HG03108 (cell line): Measurements from ENCODE around the gene RAD54L.
"Not testable (repeated sequence)": the region's sequence is repeated elsewhere in the genome, so short reads cannot be mapped to it uniquely, and the experiment has no call there.

Source experiments
- ATAC-seq: cut with Tn5 transposase; IDR thresholded peaks from one replicate; pipeline ENCODE4 v1.9.1; 2021; ENCODE audit warnings: moderate library complexity; ENCODE audit not compliant: unreplicated experiment

Gene RAD54L

GRCh38 chr1:46238865-46239264 is 8.7 kb upstream of the RAD54L start:
- not testable (repeated sequence) for ATAC-seq

- ATAC-seq: not testable (repeated sequence)
These were observed 5.8 kb upstream of the RAD54L start for GRCh38 chr1:46241733-46242132.

GRCh38 chr1:46242918-46243317 is 4.6 kb upstream of the RAD54L start:
- ATAC-seq: no peak

GRCh38 chr1:46243831-46244230 is 3.7 kb upstream of the RAD54L start:
- not testable (repeated sequence) for ATAC-seq

- ATAC-seq: no peak
These were observed 2.7 kb upstream of the RAD54L start for GRCh38 chr1:46244656-46245371.

- ATAC-seq: not testable (repeated sequence)
These were observed 1.4 kb upstream of the RAD54L start for GRCh38 chr1:46246136-46246535.

GRCh38 chr1:46246548-46247435 is 771 bp upstream of the RAD54L start:
- peak; percentile 49 for ATAC-seq

GRCh38 chr1:46248122-46248920 is 758 bp downstream of the RAD54L start:
- no peak for ATAC-seq

- ATAC-seq: no peak
These were observed 7.1 kb downstream of the RAD54L start for GRCh38 chr1:46254668-46255067.

- ATAC-seq: no peak
These were observed 9.0 kb downstream of the RAD54L start for GRCh38 chr1:46256523-46256922.

GRCh38 chr1:46262508-46262907 is 14.9 kb downstream of the RAD54L start:
- ATAC-seq: no peak

- ATAC-seq: no peak
These were observed 15.6 kb downstream of the RAD54L start for GRCh38 chr1:46263146-46263545.

- ATAC-seq: no peak
These were observed 21.0 kb downstream of the RAD54L start for GRCh38 chr1:46268578-46268977.

GRCh38 chr1:46274225-46275029 is 26.9 kb downstream of the RAD54L start:
- no peak for ATAC-seq

GRCh38 chr1:46275030-46275337 is 27.4 kb downstream of the RAD54L start:
- ATAC-seq: no peak

GRCh38 chr1:46277658-46278373 is 30.3 kb downstream of the RAD54L start:
- ATAC-seq: no peak

- ATAC-seq: no peak
These were observed 31.2 kb downstream of the RAD54L start for GRCh38 chr1:46278807-46279206.

- no peak for ATAC-seq
These were observed 32.5 kb downstream of the RAD54L start for GRCh38 chr1:46280092-46280491.

- no peak for ATAC-seq
These were observed 33.5 kb downstream of the RAD54L start for GRCh38 chr1:46281021-46281420.

- no peak for ATAC-seq
These were observed 36.5 kb downstream of the RAD54L start for GRCh38 chr1:46284058-46284457.
